Endothelial cell of umbilical vein (primary cell): Measurements from ENCODE around the gene ACAD11. TPM values are rescaled to one million over a fixed set of nuclear protein-coding genes. Genes with fewer than 3 reads are reported as not detected.

Experiments used
- BruUV-seq: library from RNA; stranded (reverse); fragments of 400-500 nt; replicated peaks from 2 replicates; lab custom pipeline; 2021; lab: Mats Ljungman, UMichigan
- CTCF ChIA-PET: fragments of 300-600, 350-600 bp; sonication (Branson Sonifier 250); formaldehyde crosslinking; loops from one replicate; lab custom pipeline; 2021; ENCODE audit warnings: antibody characterized with exemption, inconsistent platforms; lab: Charles Lee
- POLR2A ChIA-PET: fragments of 300-600, 350-600 bp; sonication (Branson Sonifier 250); formaldehyde crosslinking; loops from one replicate; lab custom pipeline; 2021; ENCODE audit warnings: antibody characterized with exemption, inconsistent platforms; lab: Charles Lee
- DNase-seq: peaks from one replicate; pipeline ENCODE4 v3.0.0-alpha.2; 2011; ENCODE audit warnings: low read depth, low spot score
- FAIRE-seq: peaks from 2 replicates; lab custom pipeline; 2011; peaks lifted over from hg19 to GRCh38; lab: Jason Lieb, UNC
- H2AFZ ChIP-seq: 2 replicates; pipeline ENCODE4 v1.6.0; 2012; ENCODE audit warnings: low read depth, low read length, control low read depth, inconsistent platforms
- H3K27ac ChIP-seq: 2 replicates; pipeline ENCODE4 v1.5.1; 2011; ENCODE audit warnings: low read depth, mild to moderate bottlenecking, control low read depth, low read length, moderate library complexity; ENCODE audit not compliant: insufficient read depth
- H3K27me3 ChIP-seq, 2 experiments: 2 replicates each; pipeline versions ENCODE4 v1.6.0 to v1.6.1; 2011; ENCODE audit warnings: low read length in 2 of 2, mixed read lengths in 1 of 2; ENCODE audit not compliant: control insufficient read depth in 2 of 2, insufficient read depth in 2 of 2
- H3K36me3 ChIP-seq, 2 experiments: 2 replicates in 1 of 2; 3 replicates in 1 of 2; pipeline ENCODE4 v1.5.1; 2011; ENCODE audit warnings: low read length in 2 of 2, mild to moderate bottlenecking in 1 of 2, moderate library complexity in 1 of 2; ENCODE audit not compliant: control insufficient read depth in 2 of 2, insufficient read depth in 2 of 2; ENCODE audit errors: extremely low read depth in 1 of 2
- H3K4me1 ChIP-seq: 3 replicates; pipeline ENCODE4 v1.5.1; 2011; ENCODE audit warnings: mild to moderate bottlenecking, low read length; ENCODE audit not compliant: control insufficient read depth, insufficient read depth; ENCODE audit errors: extremely low read depth
- H3K4me2 ChIP-seq: 2 replicates; pipeline ENCODE4 v1.6.1; 2011; ENCODE audit warnings: low read length, control low read depth, mixed read lengths; ENCODE audit not compliant: insufficient read depth
- H3K4me3 ChIP-seq, 3 experiments: fragments of 200-600 bp in 1 of 3; sonication (generic), shearing (Covaris generic) in 1 of 3; replicated peaks in 1 of 3; 2 replicates each; pipeline ENCODE4 v1.5.1; 2011 to 2016; ENCODE audit warnings: control low read depth in 3 of 3, low read length in 3 of 3, mild to moderate bottlenecking in 2 of 3, inconsistent platforms in 1 of 3, low read depth in 1 of 3, moderate library complexity in 1 of 3; ENCODE audit not compliant: insufficient read depth in 1 of 3
- H3K79me2 ChIP-seq: 2 replicates; pipeline ENCODE4 v1.6.0; 2012; ENCODE audit warnings: low read length, inconsistent platforms; ENCODE audit not compliant: control insufficient read depth, insufficient read depth
- H3K9ac ChIP-seq: replicated peaks from 2 replicates; pipeline ENCODE3; 2011; ENCODE audit warnings: low read length, control low read depth; ENCODE audit not compliant: insufficient read depth; ENCODE audit errors: extremely low read depth
- H3K9me1 ChIP-seq: replicated peaks from 3 replicates; pipeline ENCODE4 v1.6.0; 2011; ENCODE audit warnings: mild to moderate bottlenecking, low read length; ENCODE audit not compliant: control insufficient read depth, insufficient read depth; ENCODE audit errors: extremely low read depth
- H3K9me3 ChIP-seq: replicated peaks from 2 replicates; pipeline ENCODE4 v1.5.1; 2012; ENCODE audit warnings: low read length, inconsistent platforms; ENCODE audit not compliant: control insufficient read depth, insufficient read depth
- H4K20me1 ChIP-seq: replicated peaks from 2 replicates; pipeline ENCODE3; 2011; ENCODE audit warnings: mild to moderate bottlenecking, low read length; ENCODE audit not compliant: control insufficient read depth, insufficient read depth; ENCODE audit errors: extremely low read depth
- CTCF ChIP-seq, 2 donors: IDR thresholded peaks; 1 replicate in 1 of 2; 2 replicates in 1 of 2; pipeline ENCODE4 v1.5.1; 2011; ENCODE audit warnings: low read length in 2 of 2, mild to moderate bottlenecking in 2 of 2, moderate library complexity in 2 of 2, control low read depth in 1 of 2, inconsistent platforms in 1 of 2, low read depth in 1 of 2; ENCODE audit not compliant: insufficient read depth in 1 of 2; ENCODE audit errors: extremely low read depth in 1 of 2
- EZH2 ChIP-seq: IDR thresholded peaks from 2 replicates; pipeline ENCODE4 v1.6.1; 2012; ENCODE audit warnings: borderline replicate concordance, low read depth, mild to moderate bottlenecking, moderate library complexity, low read length, inconsistent platforms; ENCODE audit not compliant: severe bottlenecking
- FOS ChIP-seq: IDR thresholded peaks from 2 replicates; pipeline ENCODE4 v1.6.1; 2011; ENCODE audit warnings: mild to moderate bottlenecking, low read length, moderate library complexity, borderline replicate concordance; ENCODE audit not compliant: insufficient read depth
- GATA2 ChIP-seq: IDR thresholded peaks from 2 replicates; pipeline ENCODE4 v1.7.0; 2011; ENCODE audit warnings: low read depth, mild to moderate bottlenecking, moderate library complexity, mixed read lengths, low read length; ENCODE audit not compliant: insufficient read length, insufficient read depth
- JUN ChIP-seq: IDR thresholded peaks from 2 replicates; pipeline ENCODE4 v1.6.1; 2011; ENCODE audit warnings: borderline replicate concordance, low read depth; ENCODE audit not compliant: insufficient read length, insufficient read depth
- MAX ChIP-seq: IDR thresholded peaks from 2 replicates; pipeline ENCODE4 v1.6.1; 2011; ENCODE audit not compliant: insufficient read depth, insufficient read length
- MYC ChIP-seq: IDR thresholded peaks from one replicate; pipeline ENCODE4 v1.6.1; 2011; ENCODE audit warnings: mild to moderate bottlenecking, low read depth, low read length
- POLR2A ChIP-seq: IDR thresholded peaks from 2 replicates; pipeline ENCODE4 v1.6.1; 2012; ENCODE audit warnings: low read depth, mild to moderate bottlenecking, control low read depth, low read length
- POLR2AphosphoS5 ChIP-seq: IDR thresholded peaks from 2 replicates; pipeline ENCODE4 v1.6.1; 2012; ENCODE audit warnings: low read depth, mild to moderate bottlenecking, control low read depth, low read length, moderate library complexity; ENCODE audit not compliant: insufficient read depth
- dilution Hi-C: fragments of 300-500 bp; cut with MboI; formaldehyde crosslinking; loops from one replicate; pipeline ENCODE4 v1.15.0; 2019; ENCODE audit warnings: low sequenced_read_pairs; ENCODE audit not compliant: extremely low pct_ligation_motif_present
- intact Hi-C: fragments of 100-400 bp; cut with micrococcal nuclease; formaldehyde crosslinking; loops from one replicate; pipeline ENCODE4 v1.10.0; 2022
- polyA plus RNA-seq, 4 experiments: library from polyadenylated mRNA; depleted of rRNA in 3 of 4; stranded (reverse) in 3 of 4; unstranded in 1 of 4; fragments of >200 nt; gene quantifications; 2 replicates each; pipeline versions ENCODE4 v1.2.1 to v1.2.3, GENCODE V29; 2011 to 2012; ENCODE audit warnings: missing spikeins in 1 of 4
- total RNA-seq: library from RNA; stranded (reverse); gene quantifications from 2 replicates; pipeline ENCODE4 v1.2.3, GENCODE V29; 2021

Gene ACAD11
- total and polyA plus RNA-seq, 2 donors (not counting 3 experiments of a cell fraction or from before 2014, with no cell fraction given) = 9.6 to 17.9 TPM

- Histone ChIP-seq H2AFZ (no peak overlapping the region), H3K27ac (no peak overlapping the region), H3K9me3 (no peaks in the 10 kb centered on the region), H3K79me2 (no peaks in the 10 kb centered on the region), H3K4me3 (no peak overlapping the region), H3K27me3 (no peaks in the 10 kb centered on the region), H3K36me3 (no peaks in the 10 kb centered on the region), H3K4me2 (peak overlapping the region; percentile 31), H3K4me1 (peaks cover 45% of the 10 kb centered on the region), H4K20me1 (no peaks in the 10 kb centered on the region), H3K9ac (no peak overlapping the region), H3K9me1 (no peaks in the 10 kb centered on the region)
- CTCF ChIA-PET = interaction anchor here (0.6 to 2.9 kb wide), 3 partner anchors 18 to 88 kb away, joined by 3 to 15 read pairs (median 14); no protein-coding TSS in a partner anchor
- POLR2A ChIA-PET = no interaction called here
- no TSS peak for BruUV-seq
- TF ChIP-seq POLR2AphosphoS5 (peak; percentile 54), FOS (no peak), POLR2A (no peak), GATA2 (no peak)
- DNase-seq (peak; percentile 92), FAIRE-seq (peak; percentile 18)
- intact Hi-C loops = no loop called here
- dilution Hi-C loops = no loop called here
These were observed 105.2 kb downstream of the ACAD11 start for GRCh38 chr3:132554437-132554836.

- H3K9ac ChIP-seq = no peak overlapping the region
- no peak for TF ChIP-seq MAX
- no peak for TF ChIP-seq FOS
- TF ChIP-seq JUN = no peak
- TF ChIP-seq EZH2 = no peak
- TF ChIP-seq POLR2A = no peak
- no peak for TF ChIP-seq POLR2AphosphoS5
- no peak for TF ChIP-seq CTCF (IDR thresholded peaks at IDR 0.05; ENCODE audit: extremely low read depth in 1 of 2, insufficient read depth in 1 of 2, low read depth in 1 of 2, low read length in 2 of 2)
- TF ChIP-seq GATA2 = no peak
- no peak for TF ChIP-seq MYC
- ChIA-PET CTCF (interaction anchor here (2.8 to 2.9 kb wide), 2 partner anchors 18 to 89 kb away, joined by 14 to 15 read pairs; no protein-coding TSS in a partner anchor), POLR2A (no interaction called here)
- no peaks in the 10 kb centered on the region for H3K36me3 ChIP-seq
- H4K20me1 ChIP-seq = no peaks in the 10 kb centered on the region
- no peak overlapping the region for H3K27ac ChIP-seq
- H3K9me3 ChIP-seq = no peaks in the 10 kb centered on the region
- BruUV-seq = no TSS peak
- no peak overlapping the region for H3K4me2 ChIP-seq
- DNase-seq (peak; percentile 58), FAIRE-seq (no peak)
- no peaks in the 10 kb centered on the region for H3K9me1 ChIP-seq
- intact Hi-C loops (no loop called here), dilution Hi-C loops (no loop called here)
- no peaks in the 10 kb centered on the region for H3K27me3 ChIP-seq
- H3K4me1 ChIP-seq = peaks cover 45% of the 10 kb centered on the region
- no peak overlapping the region for H2AFZ ChIP-seq
- no peak overlapping the region for H3K4me3 ChIP-seq
- no peaks in the 10 kb centered on the region for H3K79me2 ChIP-seq
These were observed 105.8 kb downstream of the ACAD11 start for GRCh38 chr3:132553826-132554225.
